Measurements from ENCODE around the gene HOXC9. TPM values are rescaled to one million over a fixed set of nuclear protein-coding genes. Genes with fewer than 3 reads are reported as not detected.

HOXC9 gene
- total and polyA plus RNA-seq, 2 of the 8 experiments (the other 6 are each of a cell fraction or from before 2014, with no cell fraction given), result not detected

- no peak overlapping the region for H2AFZ ChIP-seq (ENCODE audit: low read length)
- H3K27me3 ChIP-seq (replicated peaks in 1 of 4; ENCODE audit: control insufficient read depth in 3 of 4, extremely low read depth in 1 of 4, insufficient read depth in 3 of 4, low read length in 3 of 4), result peaks cover 93 to 100% (median 100%) of the 10 kb centered on the region in 4 experiments
- H3K23me2 ChIP-seq (ENCODE audit: low read depth, low read length), result peaks cover 3% of the 10 kb centered on the region; the same call in 1 of the 2 replicates
- no peaks in the 10 kb centered on the region for H3K79me2 ChIP-seq (ENCODE audit: control insufficient read depth in 1 of 2, insufficient read depth in 2 of 2, low read length in 2 of 2)
- no peaks in the 10 kb centered on the region; a peak in 1 of 8 replicates for H3K36me3 ChIP-seq (ENCODE audit: control insufficient read depth in 2 of 4, insufficient read depth in 4 of 4, low read length in 3 of 4)
- no peaks in the 10 kb centered on the region for H3K9me3 ChIP-seq (ENCODE audit: insufficient read depth in 2 of 2, low read depth in 1 of 2, low read length in 1 of 2)
- no peak overlapping the region for H3K27ac ChIP-seq (ENCODE audit: low read depth, low read length)
- H3K4me2 ChIP-seq (ENCODE audit: insufficient read depth in 1 of 2, low read depth in 2 of 2, low read length in 2 of 2), result peak overlapping the region; percentile 28 to 79
- no peak overlapping the region; the same call in 1 of the 2 replicates for H2AK5ac ChIP-seq (ENCODE audit: low read depth, low read length)
- FAIRE-seq, result no peak
- peak overlapping the region in 3 of 4 experiments; percentile 9 to 54 (median 26); a peak in 5 of 8 replicates for H3K4me3 ChIP-seq (ENCODE audit: extremely low read depth in 1 of 4, insufficient read depth in 2 of 4, low read depth in 3 of 4, low read length in 4 of 4)
- H4K5ac ChIP-seq (ENCODE audit: insufficient read length, low read depth, low read length), result no peak overlapping the region
- no peak overlapping the region for H2BK20ac ChIP-seq (ENCODE audit: low read length)
- POLR2A ChIA-PET (ENCODE audit: partially characterized antibody), result interaction anchor here (1.3 kb wide), 1 partner anchor 79 kb away, joined by 4 read pairs; the partner anchor contains the start of gene HOXC13
- no peak overlapping the region for H4K8ac ChIP-seq (ENCODE audit: extremely low read depth, insufficient read depth, low read length)
- H3K4ac ChIP-seq (replicated peaks; ENCODE audit: insufficient read length, low read depth, low read length), result no peak overlapping the region
- 4% methylated on average over 23 of the region's 24 CpGs; no CpG with 5 or more reads in 1 of the 2 experiments for WGBS, 2 experiments (ENCODE audit: extremely low coverage in 1 of 2, insufficient coverage in 1 of 2, insufficient read length in 1 of 2, insufficient replicate concordance in 2 of 2, low coverage in 1 of 2, low lambda C conversion rate in 2 of 2, missing lambda C conversion rate in 1 of 2)
- no peak overlapping the region for H2BK15ac ChIP-seq (ENCODE audit: low read length)
- TF ChIP-seq SUZ12 (IDR thresholded peaks at IDR 0.05; ENCODE audit: low read length) (peak; percentile 37), EZH2 (IDR thresholded peaks at IDR 0.05; ENCODE audit: low read depth, low read length, severe bottlenecking) (peak; percentile 19), RBBP5 (IDR thresholded peaks at IDR 0.05; ENCODE audit: borderline replicate concordance, low read depth, low read length) (no peak), RNF2 (IDR thresholded peaks at IDR 0.05; ENCODE audit: borderline replicate concordance, low read depth, low read length, missing control alignments, poor library complexity, severe bottlenecking) (peak; percentile 59)
- CTCF ChIA-PET (ENCODE audit: partially characterized antibody), result interaction anchor here (0.7 to 3.8 kb wide), 17 partner anchors 8 to 198 kb away, joined by 3 to 50 read pairs (median 4); partner anchors contain the start of genes HOXC12, HOXC5, HOXC8 and HOXC9
- no peak overlapping the region for H2BK12ac ChIP-seq (ENCODE audit: low read depth, low read length)
- no peak overlapping the region for H3K23ac ChIP-seq (ENCODE audit: insufficient read length)
- H4K91ac ChIP-seq (replicated peaks; ENCODE audit: insufficient read length, low read length), result no peak overlapping the region
- H3K9ac ChIP-seq (replicated peaks in 1 of 4; ENCODE audit: extremely low read depth in 1 of 4, low read depth in 3 of 4, low read length in 3 of 4), result no peak overlapping the region
- H2BK120ac ChIP-seq (replicated peaks; ENCODE audit: low read depth, low read length), result no peak overlapping the region
- peaks cover 0 to 12% (median 4%) of the 10 kb centered on the region in 4 experiments; a peak in 6 of 7 replicates for H3K4me1 ChIP-seq (replicated peaks in 1 of 4; ENCODE audit: control insufficient read depth in 3 of 4, insufficient read depth in 4 of 4, low read length in 3 of 4)
- no peak overlapping the region for H3K56ac ChIP-seq (replicated peaks; ENCODE audit: insufficient read length, low read depth, low read length)
- H3K79me1 ChIP-seq (ENCODE audit: low read depth, low read length), result no peaks in the 10 kb centered on the region
- H3K14ac ChIP-seq (ENCODE audit: insufficient read length), result no peak overlapping the region
- H3K18ac ChIP-seq (ENCODE audit: extremely low read depth, low read length), result no peak overlapping the region; the same call in 1 of the 2 replicates
- no peak overlapping the region for H2BK5ac ChIP-seq (ENCODE audit: low read depth, low read length)
- peak in 1 of 2 experiments; percentile 56 for DNase-seq (ENCODE audit: low read depth in 1 of 2, low spot score in 2 of 2)
- peaks cover 6 to 43% of the 10 kb centered on the region in 2 experiments for H4K20me1 ChIP-seq (replicated peaks in 1 of 2; ENCODE audit: control insufficient read depth in 1 of 2, insufficient read depth in 2 of 2, low read length in 2 of 2)
Observed at GRCh38 chr12:54017027-54017788, 17.2 kb downstream of the HOXC9 start.
